Lung (tissue), 12 donors: ENCODE data around the gene KLHL29. TPM values are rescaled to one million over a fixed set of nuclear protein-coding genes. Genes with fewer than 3 reads are reported as not detected.

Experiments
- ATAC-seq: fragments of 200-7000 bp; cut with Tn5 transposase; one replicate; pipeline ENCODE4 v1.9.1; 2020; ENCODE audit warnings: moderate number of reproducible peaks; ENCODE audit not compliant: insufficient read depth, low FRiP score
- DNase-seq, 3 donors: peaks; one replicate each; pipeline ENCODE4 v3.0.0-alpha.2; 2013 to 2017
- H3K27ac ChIP-seq, 2 donors: one replicate each; pipeline ENCODE4 v1.5.1; 2013; ENCODE audit warnings: mild to moderate bottlenecking in 2 of 2, moderate library complexity in 2 of 2, control low read depth in 1 of 2, inconsistent platforms in 1 of 2, low read depth in 1 of 2, low read length in 1 of 2
- H3K27me3 ChIP-seq, 3 donors: one replicate each; pipeline ENCODE4 v1.5.1; 2013; ENCODE audit warnings: low read length in 2 of 3; ENCODE audit not compliant: control insufficient read depth in 3 of 3, insufficient read depth in 3 of 3
- H3K36me3 ChIP-seq, 4 donors: one replicate each; pipeline ENCODE4 v1.5.1; 2013; ENCODE audit warnings: low read length in 4 of 4, mild to moderate bottlenecking in 1 of 4, moderate library complexity in 1 of 4; ENCODE audit not compliant: control insufficient read depth in 4 of 4, insufficient read depth in 4 of 4
- H3K4me1 ChIP-seq, 5 donors: one replicate each; pipeline ENCODE4 v1.5.1; 2013; ENCODE audit warnings: low read length in 5 of 5, mild to moderate bottlenecking in 2 of 5, moderate library complexity in 1 of 5; ENCODE audit not compliant: control insufficient read depth in 5 of 5, insufficient read depth in 5 of 5
- H3K4me3 ChIP-seq: one replicate; pipeline ENCODE4 v1.5.1; 2013; ENCODE audit warnings: mild to moderate bottlenecking, control low read depth, moderate library complexity
- H3K9ac ChIP-seq, 2 donors: one replicate each; pipeline ENCODE4 v1.5.1; 2013; ENCODE audit warnings: low read length in 2 of 2, control low read depth in 1 of 2; ENCODE audit not compliant: insufficient read depth in 1 of 2
- H3K9me3 ChIP-seq, 4 donors: one replicate each; pipeline ENCODE4 v1.5.1; 2013; ENCODE audit warnings: low read length in 3 of 4, mild to moderate bottlenecking in 1 of 4, moderate library complexity in 1 of 4; ENCODE audit not compliant: control insufficient read depth in 4 of 4, insufficient read depth in 3 of 4
- CTCF ChIP-seq: IDR thresholded peaks from 2 replicates; pipeline ENCODE4 v1.5.1; 2012; ENCODE audit warnings: mild to moderate bottlenecking; ENCODE audit errors: control extremely low read depth, extremely low read depth
- WGBS, 2 donors: extraction: QIAGEN DNeasy Blood & Tissue Kit; methylation state at CpG; one replicate each; pipeline ENCODE4 v1.1.7; 2013; 5-methylcytosine and 5-hydroxymethylcytosine counted together
- polyA plus RNA-seq, 2 donors: library from polyadenylated mRNA; stranded (reverse); fragments of 200-250 nt; gene quantifications; one replicate each; pipeline ENCODE4 v1.2.1, GENCODE V29; 2013
- total RNA-seq, 2 donors: library from RNA; depleted of rRNA in 1 of 2; stranded (reverse); fragments of >200 nt in 1 of 2; gene quantifications; one replicate each; pipeline ENCODE4 v1.2.1, GENCODE V29; 2014 to 2021
- donor health status: control.
- donor health status: control.
- donor health status: Bipolar disorder and iron deficiency.
- donor health status: healthy.
- donor health status: DM: yes; HTN: yes; CAD: no.

The KLHL29 gene
- total and polyA plus RNA-seq, 4 donors, result 2.7 to 16.2 (median 3.5) TPM

- Histone ChIP-seq H3K9ac (no peak overlapping the region), H3K36me3 (no peaks in the 10 kb centered on the region), H3K27ac (no peak overlapping the region), H3K4me1 (peaks cover 0 to 49% (median 14%) of the 10 kb centered on the region in 5 donors), H3K9me3 (no peaks in the 10 kb centered on the region), H3K4me3 (no peak overlapping the region), H3K27me3 (peaks cover 0 to 2% (median 0%) of the 10 kb centered on the region in 3 donors)
- 23 to 48% methylated on average over 3 of the region's 3 CpGs for WGBS, 2 donors
- DNase-seq, result no peak
- no peak for ATAC-seq
- TF ChIP-seq CTCF, result no peak
Measured at GRCh38 chr2:23508066-23508390, 123.0 kb downstream of the KLHL29 start.

GRCh38 chr2:23509103-23509502, 124.1 kb downstream of the KLHL29 start:
- DNase-seq, result no peak
- TF ChIP-seq CTCF, result no peak
- H3K4me1 ChIP-seq, result peaks cover 0 to 42% (median 14%) of the 10 kb centered on the region in 5 donors
- H3K27me3 ChIP-seq, result peaks cover 0 to 2% (median 0%) of the 10 kb centered on the region in 3 donors
- no peak for ATAC-seq
- no peaks in the 10 kb centered on the region for H3K9me3 ChIP-seq
- no peak overlapping the region for H3K27ac ChIP-seq
- no peaks in the 10 kb centered on the region for H3K36me3 ChIP-seq
- WGBS, 2 donors, result 92% methylated on average over 6 of the region's 6 CpGs
- H3K9ac ChIP-seq, result no peak overlapping the region
- H3K4me3 ChIP-seq, result no peak overlapping the region

GRCh38 chr2:23509596-23510292, 124.8 kb downstream of the KLHL29 start:
- H3K36me3 ChIP-seq, result no peaks in the 10 kb centered on the region
- DNase-seq, result no peak
- no peak for TF ChIP-seq CTCF
- no peaks in the 10 kb centered on the region for H3K9me3 ChIP-seq
- peaks cover 0 to 38% (median 14%) of the 10 kb centered on the region in 5 donors for H3K4me1 ChIP-seq
- H3K9ac ChIP-seq, result no peak overlapping the region
- no peak for ATAC-seq
- peaks cover 0 to 2% (median 0%) of the 10 kb centered on the region in 3 donors for H3K27me3 ChIP-seq
- H3K27ac ChIP-seq, result no peak overlapping the region
- WGBS, 2 donors, result 79 to 91% methylated on average over 9 of the region's 9 CpGs
- H3K4me3 ChIP-seq, result no peak overlapping the region

GRCh38 chr2:23510471-23510870, 125.5 kb downstream of the KLHL29 start:
- DNase-seq (no peak), ATAC-seq (no peak)
- peaks cover 0 to 37% (median 14%) of the 10 kb centered on the region in 5 donors for H3K4me1 ChIP-seq
- no peaks in the 10 kb centered on the region for H3K36me3 ChIP-seq
- no peak overlapping the region for H3K4me3 ChIP-seq
- whole genome bisulfite sequencing, 2 donors, result 83 to 95% methylated on average over 5 of the region's 5 CpGs
- no peak overlapping the region for H3K27ac ChIP-seq
- H3K9me3 ChIP-seq, result no peaks in the 10 kb centered on the region
- H3K27me3 ChIP-seq, result peaks cover 0 to 2% (median 0%) of the 10 kb centered on the region in 3 donors
- TF ChIP-seq CTCF, result no peak
- H3K9ac ChIP-seq, result no peak overlapping the region
